ENCODE data around the gene SLIT3. TPM values are rescaled to one million over a fixed set of nuclear protein-coding genes. Genes with fewer than 3 reads are reported as not detected.
A peak's percentile ranks its signal among the peaks of the same experiment; 100 is the strongest.

Gene SLIT3
- polyA plus RNA-seq, 3 donors = 49.7 to 63.8 (median 49.7) TPM

DNA sequence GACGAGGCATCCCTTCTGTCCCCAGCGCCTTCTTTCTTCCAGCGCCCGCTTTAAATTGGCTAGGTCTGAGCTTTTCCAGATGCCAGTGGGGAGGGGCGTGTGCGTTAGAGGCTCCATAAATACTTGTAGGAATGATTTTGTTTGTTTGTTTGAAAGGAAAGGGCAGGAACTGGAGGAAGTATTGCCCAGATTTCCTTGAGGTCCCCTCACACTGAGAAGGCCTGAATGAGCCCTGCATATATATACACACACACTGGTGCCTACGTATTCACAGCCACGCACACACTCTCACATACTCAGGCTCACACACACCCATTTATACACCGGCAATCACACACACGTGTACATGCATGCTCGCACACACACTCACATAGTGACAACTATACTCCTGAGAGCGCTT lies 1.0 kb upstream of the SLIT3 start:
- peak in 1 of 11 donors; percentile 9 for DNase-seq (ENCODE audit: extremely low read depth in 1 of 11, low read depth in 9 of 11, low spot score in 4 of 11)

DNA sequence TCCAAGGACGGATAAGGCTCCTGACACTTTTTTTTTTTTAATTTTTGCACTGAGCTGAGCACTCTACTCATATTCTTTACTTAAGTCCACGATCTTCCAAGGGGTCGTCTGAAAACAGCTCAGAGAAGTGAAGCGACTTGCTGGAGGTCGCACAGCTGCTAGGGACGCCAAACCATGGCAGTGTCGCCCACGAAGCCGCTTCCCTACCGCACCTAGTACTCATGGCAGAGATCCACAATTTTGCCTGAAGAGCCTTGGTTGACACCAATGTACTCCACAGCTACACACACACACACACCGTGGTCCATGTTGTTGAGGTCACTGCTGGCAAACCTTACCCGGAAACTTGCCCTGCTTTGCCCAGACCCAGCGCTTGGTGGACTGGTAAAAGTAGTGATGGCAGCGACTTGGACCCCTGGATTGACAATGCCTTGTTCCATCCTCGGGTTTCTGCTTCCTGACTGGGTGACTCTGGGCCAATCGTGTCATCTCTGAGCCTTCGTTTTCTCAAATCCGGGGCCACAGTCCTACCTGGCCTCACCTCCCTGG lies 521 bp upstream of the SLIT3 start:
- DNase-seq (ENCODE audit: extremely low read depth in 1 of 11, low read depth in 9 of 11, low spot score in 4 of 11) = no peak

DNA sequence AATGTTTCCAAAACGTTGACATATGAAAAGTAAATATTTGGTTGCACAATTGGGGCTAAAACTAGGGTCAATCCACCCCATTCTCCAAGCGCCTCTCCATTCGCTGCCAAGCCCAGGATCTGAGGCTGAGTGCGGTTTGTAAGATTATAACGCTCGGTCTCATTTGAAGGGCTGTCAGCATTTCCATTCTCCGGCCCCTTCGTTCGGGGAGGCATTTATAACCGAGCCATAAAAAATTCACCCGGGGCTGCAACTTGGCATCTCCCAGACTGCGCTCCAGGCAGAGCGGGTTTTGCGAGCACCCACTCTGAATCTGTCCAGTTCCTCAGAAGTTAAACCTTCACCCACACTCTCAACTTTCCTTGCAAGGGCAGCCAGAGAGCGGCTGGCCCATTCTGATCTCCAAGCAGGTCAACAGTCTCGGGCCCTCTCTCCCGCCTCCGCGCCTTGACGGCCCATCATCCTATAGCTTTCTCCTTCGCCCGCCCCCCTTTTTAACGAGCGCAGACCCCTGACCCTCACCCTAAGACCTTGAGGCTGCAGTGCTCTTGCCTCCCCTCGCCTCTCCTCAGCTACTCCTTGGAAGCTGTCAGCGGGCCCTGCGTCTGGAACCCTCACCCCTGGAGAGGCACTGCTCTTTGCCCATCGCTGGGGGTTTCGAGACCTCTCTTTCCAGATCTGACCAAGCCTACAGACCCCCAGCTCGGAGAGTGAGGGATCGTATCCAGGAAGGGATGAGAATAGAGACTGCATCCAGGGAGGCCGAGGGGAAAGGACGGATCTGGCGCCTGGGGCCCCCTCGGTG lies 1.1 kb downstream of the SLIT3 start:
- DNase-seq (ENCODE audit: extremely low read depth in 1 of 11, low read depth in 9 of 11, low spot score in 4 of 11) = peak in 1 of 11 donors; percentile 12

DNA sequence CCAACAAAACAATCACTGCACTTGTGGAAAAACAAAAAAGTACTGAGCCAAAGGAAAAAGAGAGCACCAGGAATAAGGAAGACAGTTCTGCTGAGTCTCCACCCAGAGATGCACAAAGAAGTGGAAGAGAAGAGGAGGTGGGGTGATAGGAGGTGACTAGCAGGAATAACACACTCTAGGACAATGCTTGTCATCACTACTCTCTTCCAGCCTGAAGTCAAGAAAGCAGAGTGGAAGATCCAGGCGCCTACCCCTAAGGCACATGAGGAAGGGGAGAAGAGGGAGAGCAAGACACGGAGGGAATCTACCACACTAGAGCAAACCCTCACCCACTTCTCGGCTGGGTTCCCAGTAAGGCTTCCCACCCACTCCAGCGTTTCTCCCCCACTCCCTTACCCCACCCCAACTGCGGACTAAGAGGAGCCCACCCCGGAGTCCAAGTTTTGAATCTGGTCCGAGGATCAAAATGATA lies 1.7 kb downstream of the SLIT3 start:
- no peak for DNase-seq (ENCODE audit: extremely low read depth in 1 of 11, low read depth in 9 of 11, low spot score in 4 of 11)

DNA sequence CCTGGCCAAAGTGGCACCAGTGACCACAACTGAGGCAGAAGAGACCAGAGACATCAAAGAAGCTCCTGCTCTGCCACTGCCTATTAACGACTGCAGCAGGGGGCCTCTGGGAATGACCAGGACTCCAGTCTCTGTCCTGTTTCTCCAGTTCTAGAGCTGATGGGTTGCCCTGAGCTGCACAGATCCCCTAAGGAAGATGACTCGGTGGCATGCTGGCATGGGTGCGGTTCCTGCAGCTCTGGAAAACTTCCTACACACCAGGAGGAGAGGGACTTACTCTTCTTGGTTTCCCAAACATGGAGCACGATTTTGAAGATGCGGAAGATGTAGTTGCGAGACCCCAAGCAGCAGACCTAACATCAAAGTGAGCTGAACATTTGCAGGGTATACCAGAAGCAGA lies 2.7 kb downstream of the SLIT3 start:
- DNase-seq (ENCODE audit: extremely low read depth in 1 of 11, low read depth in 9 of 11, low spot score in 4 of 11) = no peak

DNA sequence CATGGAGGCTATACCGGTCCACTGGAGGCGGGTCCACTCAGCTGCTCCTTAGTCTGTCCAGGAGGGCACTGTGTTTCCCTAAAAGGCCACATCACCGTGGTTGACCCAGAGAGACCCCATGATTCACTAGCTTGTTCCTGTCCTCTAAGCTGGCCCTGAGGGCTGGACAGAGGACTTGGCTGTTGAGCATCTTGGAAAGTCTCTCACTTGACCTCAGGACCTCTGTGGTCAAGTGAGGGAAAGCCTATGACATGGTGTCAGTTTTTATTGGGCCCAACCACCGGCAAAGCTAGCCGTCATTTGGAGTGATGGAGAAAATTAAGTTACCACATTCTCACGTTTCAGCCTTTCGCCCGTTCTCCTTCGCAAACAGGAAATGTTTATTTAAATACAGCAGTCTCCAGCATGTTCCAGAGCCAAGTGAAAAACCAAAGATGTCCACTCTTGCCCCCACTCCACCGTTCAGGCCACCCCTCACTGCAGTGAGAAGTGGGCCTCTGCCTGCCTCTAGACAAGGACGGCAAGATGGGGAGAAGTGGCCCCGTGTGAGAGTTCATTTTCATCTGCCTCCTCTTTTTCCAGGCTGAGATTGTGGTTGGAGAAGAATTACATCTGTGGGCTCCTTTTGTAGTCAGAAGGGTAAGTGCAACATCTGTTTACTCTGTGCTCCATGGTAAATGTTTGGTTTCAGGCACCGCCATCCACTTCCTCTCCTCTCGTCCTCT lies 4.4 kb downstream of the SLIT3 start:
- DNase-seq (ENCODE audit: extremely low read depth in 1 of 11, low read depth in 9 of 11, low spot score in 4 of 11) = peak in 1 of 11 donors; percentile 7

DNA sequence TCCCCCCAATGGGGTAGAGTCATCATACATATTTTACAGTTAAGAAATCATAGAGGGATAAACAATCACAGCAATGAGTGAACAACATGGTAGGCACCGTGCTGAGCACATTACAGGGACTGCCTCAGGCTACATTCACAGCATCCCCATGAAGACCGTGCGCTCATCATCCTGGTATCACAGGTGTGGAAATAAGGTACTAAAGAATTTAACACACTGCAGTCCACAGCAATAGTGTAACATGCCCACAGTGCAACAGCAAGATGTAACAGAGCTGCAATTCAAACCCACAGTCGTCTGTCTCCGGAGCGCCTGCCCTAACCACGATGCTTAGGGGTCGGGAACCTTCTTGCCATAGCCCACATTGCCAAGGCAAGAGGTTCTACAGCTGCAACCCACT lies 5.6 kb downstream of the SLIT3 start:
- no peak for DNase-seq (ENCODE audit: extremely low read depth in 1 of 11, low read depth in 9 of 11, low spot score in 4 of 11)

DNA sequence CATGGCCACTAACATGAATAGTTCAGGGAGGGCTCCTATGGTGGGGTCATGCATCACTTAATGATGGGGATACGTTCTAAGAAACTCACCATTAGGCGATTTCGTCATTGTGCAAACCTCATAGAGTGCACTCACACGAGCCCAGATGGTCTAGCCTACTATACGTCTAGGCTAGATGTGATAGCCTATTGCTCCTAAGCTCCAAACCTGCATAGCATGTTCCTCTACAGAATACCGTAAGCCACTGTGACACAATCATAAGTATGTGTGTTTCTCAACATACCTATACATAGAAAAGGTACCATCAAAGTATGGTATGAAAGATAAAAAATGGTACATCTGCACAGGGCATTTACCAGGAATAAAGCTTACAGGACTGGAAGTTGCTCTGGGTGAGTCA lies 6.3 kb downstream of the SLIT3 start:
- no peak for DNase-seq (ENCODE audit: extremely low read depth in 1 of 11, low read depth in 9 of 11, low spot score in 4 of 11)

DNA sequence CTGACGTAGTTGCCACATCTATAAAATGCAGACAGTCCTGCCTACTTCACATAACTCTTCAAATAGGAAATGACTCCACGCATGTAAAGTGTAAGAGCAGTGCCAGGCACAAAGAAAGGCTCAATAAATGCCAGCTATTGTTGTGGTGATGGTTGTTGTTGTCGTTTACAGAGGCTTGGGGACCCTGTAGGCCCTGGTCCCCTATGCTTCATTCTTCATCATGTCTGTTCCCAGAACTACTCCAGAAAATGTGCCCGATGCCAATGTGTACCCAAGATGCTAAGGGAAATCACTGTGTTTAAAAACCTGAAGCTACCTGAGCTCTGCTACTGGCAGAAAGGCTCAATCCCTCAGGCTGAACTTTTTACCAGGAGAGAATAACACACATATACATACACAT lies 9.1 kb downstream of the SLIT3 start:
- no peak for DNase-seq (ENCODE audit: extremely low read depth in 1 of 11, low read depth in 9 of 11, low spot score in 4 of 11)

DNA sequence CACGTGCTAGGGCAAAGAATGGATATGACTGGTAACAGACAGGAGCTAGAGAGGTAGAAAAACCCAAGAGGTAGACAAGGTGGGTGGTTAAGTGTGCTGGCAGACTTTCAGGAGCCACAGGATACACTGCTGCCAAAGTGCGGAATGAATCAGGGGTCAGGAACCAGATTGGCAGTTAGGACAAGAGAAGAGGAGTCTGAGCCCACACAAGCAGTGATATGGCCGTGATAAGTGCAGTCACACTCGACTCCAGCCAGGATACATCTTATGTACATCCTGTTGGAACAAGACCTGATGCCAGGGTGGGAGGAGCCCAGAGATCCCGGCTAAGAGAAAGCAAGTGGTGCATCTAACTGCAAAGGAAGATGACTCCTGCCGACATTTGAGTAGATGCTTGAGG lies 10.0 kb downstream of the SLIT3 start:
- no peak for DNase-seq (ENCODE audit: extremely low read depth in 1 of 11, low read depth in 9 of 11, low spot score in 4 of 11)

DNA sequence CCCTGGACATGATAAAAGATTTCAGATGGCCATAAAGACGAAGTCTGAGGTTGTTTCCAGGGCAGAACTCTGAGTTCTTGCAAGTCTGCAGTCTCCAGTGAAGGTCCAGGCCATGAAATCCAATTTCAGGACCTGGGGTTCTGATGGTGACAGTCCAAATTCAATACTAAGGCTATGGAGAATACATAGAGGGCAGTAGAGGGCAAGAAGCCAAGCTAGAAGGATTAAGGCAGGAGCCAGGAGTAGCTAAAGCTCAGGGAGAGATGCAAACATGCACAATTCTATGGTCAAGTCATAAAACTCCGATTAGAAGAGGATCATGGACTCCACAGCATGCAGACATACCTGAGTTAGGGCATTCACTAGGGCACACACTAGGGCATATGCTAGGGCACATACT lies 11.4 kb downstream of the SLIT3 start:
- no peak for DNase-seq (ENCODE audit: extremely low read depth in 1 of 11, low read depth in 9 of 11, low spot score in 4 of 11)

DNA sequence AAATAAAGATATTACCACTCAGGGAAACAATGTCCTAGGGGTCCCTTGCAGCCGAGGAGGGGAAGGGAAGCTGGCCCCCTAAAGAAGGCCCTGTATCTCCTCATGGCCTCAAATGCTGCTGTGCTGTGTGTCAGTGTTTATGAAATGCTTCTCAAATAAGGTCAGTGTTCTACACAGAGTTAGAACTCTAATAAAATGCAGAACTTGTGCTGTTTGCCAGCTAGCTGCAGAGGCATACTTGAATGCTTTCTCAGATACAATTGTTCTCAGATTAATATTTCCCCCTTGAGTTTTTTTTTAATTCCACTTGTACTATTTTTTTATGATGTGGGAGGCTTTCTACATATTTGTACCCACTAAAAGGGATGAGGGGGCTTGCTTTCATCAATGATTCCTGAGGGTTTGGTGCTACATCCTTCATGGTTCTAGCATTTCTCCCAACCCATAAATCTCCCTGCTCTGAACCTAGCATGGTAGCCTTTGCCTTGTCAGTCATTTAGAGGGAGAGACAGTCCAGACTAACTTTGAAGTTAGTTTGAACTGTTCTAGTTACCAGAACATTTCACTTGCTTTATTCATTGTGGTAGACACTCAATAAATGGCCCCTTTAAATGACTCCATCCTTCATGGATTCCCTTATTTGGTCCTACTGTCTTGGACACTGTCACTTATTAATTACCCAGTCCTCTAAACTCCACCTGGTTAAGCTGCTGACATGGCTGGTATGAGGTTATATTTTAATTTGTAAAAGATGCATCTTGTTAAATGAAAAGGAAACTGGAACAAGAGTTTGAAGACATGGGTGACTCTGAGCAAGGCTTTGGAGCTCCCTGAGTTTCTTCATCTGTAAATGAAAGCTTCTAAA lies 12.6 kb downstream of the SLIT3 start:
- DNase-seq (ENCODE audit: extremely low read depth in 1 of 11, low read depth in 9 of 11, low spot score in 4 of 11) = no peak

DNA sequence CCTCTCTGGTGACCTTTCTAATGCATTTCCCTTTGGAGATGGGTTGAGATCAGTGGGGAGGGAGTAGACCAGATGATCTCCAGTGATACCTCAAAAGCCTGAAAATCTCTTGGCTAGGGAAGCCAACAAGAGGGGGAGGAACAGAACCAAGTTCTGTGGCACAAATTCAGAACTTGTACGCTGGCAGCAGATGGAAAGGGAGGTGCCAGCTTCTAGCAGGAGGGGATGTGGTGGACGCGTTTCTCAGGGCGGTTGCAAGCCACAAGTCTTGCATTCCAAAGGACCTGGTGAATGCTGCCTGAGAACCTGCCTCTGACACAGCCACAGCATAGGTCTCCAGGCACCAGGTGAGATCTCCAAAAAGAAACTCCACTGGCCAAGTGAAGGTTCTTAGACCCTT lies 13.4 kb downstream of the SLIT3 start:
- DNase-seq (ENCODE audit: extremely low read depth in 1 of 11, low read depth in 9 of 11, low spot score in 4 of 11) = no peak

DNA sequence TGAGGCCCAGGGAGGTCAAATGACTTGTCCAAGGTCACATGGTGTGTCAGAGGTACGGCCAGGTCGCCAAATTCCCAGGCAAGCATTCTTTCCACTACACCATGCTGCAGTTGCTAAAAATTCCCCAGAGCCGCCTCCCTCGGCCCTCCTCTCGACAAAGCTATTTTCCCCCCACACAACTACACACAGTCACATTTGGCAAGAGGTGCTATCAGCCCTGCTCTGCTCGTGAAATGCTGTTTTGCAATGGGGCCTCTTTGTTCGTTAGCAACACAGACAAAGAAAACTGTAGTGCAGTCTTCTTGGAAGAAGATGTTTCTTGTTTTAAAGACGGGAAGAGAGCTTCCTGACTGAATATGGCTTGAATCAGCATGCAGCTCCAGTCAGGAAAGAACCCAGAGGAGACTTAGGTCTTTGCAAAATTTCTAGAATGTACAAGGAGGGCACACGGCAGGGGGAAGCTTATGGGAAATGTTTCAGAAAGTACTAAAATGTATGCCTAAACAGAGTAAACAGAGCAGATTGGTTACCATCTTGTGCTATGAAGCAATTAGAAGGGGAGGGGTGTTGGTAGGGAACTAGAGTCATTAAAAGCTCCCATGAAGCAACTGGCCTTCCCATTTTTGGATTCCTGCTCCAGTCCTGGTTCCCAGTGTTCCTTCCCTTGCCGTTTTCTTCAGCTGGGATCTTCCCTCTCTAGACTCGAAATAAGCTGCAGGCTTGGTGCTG lies 14.2 kb downstream of the SLIT3 start:
- no peak for DNase-seq (ENCODE audit: extremely low read depth in 1 of 11, low read depth in 9 of 11, low spot score in 4 of 11)

DNA sequence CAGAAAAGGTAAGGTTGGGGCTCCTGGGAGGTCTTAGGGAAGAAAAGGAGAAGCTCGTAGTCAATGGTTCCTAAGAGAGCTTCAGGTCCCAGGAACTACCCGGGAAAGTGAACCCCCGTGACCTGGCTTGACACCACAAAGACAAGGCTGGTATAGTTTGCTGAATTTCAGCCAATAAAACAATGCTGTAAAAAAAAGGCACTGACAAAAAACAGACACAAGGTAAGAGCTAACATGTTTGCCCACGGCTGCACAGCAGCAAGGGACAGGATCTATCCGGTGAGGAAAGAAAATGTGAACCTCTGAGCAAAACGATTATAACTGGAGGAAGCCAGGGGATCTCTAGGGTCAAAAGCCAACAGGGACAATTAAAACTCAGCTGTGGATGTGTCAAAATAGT lies 17.1 kb downstream of the SLIT3 start:
- DNase-seq (ENCODE audit: extremely low read depth in 1 of 11, low read depth in 9 of 11, low spot score in 4 of 11) = no peak

DNA sequence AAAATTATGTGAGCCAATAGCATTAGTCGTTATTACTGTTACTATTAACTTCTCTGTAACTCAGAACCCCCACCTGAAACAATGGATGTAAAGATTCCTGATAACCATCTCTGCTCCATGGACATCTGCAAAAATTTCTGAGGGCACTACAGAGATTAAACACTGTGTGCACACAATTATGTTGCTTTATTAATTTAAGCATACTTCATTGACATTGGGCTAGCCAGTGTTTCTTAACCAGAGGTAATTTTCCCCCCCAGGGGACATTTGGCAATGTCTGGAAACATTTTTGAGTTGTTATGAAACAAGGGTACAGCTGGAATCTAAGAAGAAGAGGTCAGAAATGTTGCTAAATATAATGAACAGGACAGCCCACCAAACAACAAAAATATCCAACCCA lies 19.3 kb downstream of the SLIT3 start:
- DNase-seq (ENCODE audit: extremely low read depth in 1 of 11, low read depth in 9 of 11, low spot score in 4 of 11) = no peak

DNA sequence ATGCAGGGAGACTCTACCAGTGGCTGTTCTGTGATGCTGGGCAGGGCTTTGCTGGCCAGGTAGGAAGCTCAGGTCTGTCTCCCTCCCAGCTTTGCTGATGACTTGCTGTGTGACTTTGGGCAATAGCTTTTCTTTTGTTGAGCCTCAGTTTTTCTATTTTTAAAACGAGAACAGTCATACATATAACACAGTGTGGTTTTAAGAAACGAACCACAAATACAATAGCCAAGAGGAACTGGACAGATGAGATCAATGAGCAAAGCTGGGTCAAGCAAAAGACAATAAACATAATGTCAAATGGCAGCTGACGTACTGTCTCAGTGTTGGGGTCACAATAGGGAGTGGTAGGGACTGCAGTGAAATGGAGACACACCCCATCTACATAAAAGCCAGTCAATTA lies 20.2 kb downstream of the SLIT3 start:
- DNase-seq (ENCODE audit: extremely low read depth in 1 of 11, low read depth in 9 of 11, low spot score in 4 of 11) = no peak

DNA sequence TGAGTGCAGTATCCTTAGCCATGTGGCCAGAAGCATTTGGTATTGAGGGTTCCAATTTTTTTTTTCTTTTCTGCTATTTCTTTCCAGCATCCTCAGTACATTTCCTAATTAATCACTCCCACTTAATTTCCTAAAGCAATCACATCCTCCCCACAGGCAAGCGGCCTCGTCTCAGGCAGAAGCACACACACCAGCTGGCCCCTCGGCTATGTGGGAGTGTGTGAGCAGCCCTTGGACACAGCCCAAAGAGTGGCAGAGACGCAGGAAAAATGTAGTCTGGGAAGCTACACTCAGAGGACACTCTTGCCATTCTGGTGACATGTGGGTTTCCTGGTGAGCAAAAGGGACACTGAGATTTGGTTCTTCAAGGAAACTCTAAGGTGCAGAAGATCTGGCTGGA lies 20.7 kb downstream of the SLIT3 start:
- peak in 1 of 11 donors; percentile 61 for DNase-seq (ENCODE audit: extremely low read depth in 1 of 11, low read depth in 9 of 11, low spot score in 4 of 11)

DNA sequence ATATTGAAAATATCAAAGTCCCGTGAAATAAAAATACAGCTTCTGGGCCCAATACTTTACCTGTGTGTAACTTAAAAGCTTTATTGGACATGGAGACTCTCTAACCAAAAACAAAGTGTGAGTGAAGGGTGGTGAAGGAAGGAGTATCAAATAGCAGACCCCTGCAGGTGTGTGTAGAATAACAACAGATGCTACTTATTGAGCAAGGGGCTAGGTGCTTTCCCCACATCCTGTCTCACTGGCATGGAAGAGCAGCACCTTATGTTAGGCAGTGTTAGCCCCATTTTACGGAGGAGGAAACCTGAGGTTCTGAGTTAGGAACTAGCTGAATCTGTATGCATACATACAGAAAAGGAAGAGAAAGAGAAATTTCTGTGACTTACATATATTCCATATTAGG lies 21.8 kb downstream of the SLIT3 start:
- DNase-seq (ENCODE audit: extremely low read depth in 1 of 11, low read depth in 9 of 11, low spot score in 4 of 11) = no peak
